Tracheal epithelial cell (primary cell): ENCODE data around the gene KLRD1. TPM values are rescaled to one million over a fixed set of nuclear protein-coding genes. Genes with fewer than 3 reads are reported as not detected.

Experiments used
- total RNA-seq: library from RNA; depleted of rRNA; stranded (reverse); fragments of >200 nt; gene quantifications from 2 replicates; pipeline ENCODE4 v1.2.1, GENCODE V29; 2014

Gene KLRD1
- total RNA-seq: under 0.01 and 0.24 TPM in 2 replicates

GRCh38 chr12:10307630-10308029 is at the start of gene KLRD1:
Gene KLRD1 (plus strand): TSS chr12:10307870. CDS start chr12:10308078, 208 bp downstream.

Other genes with a start within 250 kb of the KLRD1 start
- under 0.01 TPM in 1 of 2 replicates, not detected in the other for gene CLEC1A, start 208.9 kb upstream of the KLRD1 start, total RNA-seq
- 0.48 TPM in 1 of 2 replicates, not detected in the other for gene CLEC7A, start 177.7 kb upstream of the KLRD1 start, total RNA-seq
- under 0.01 and 1.4 TPM in 2 replicates for gene OLR1, start 135.7 kb upstream of the KLRD1 start, total RNA-seq
- gene TMEM52B, start 128.8 kb upstream of the KLRD1 start, total RNA-seq: 0.24 TPM in 1 of 2 replicates, not detected in the other
- gene GABARAPL1, start 95.0 kb upstream of the KLRD1 start, total RNA-seq: 23.9 and 24.1 TPM in 2 replicates
- gene KLRK1, start 82.2 kb downstream of the KLRD1 start, total RNA-seq: not detected in 2 replicates
- not detected in 2 replicates for gene KLRC4, start 101.9 kb downstream of the KLRD1 start, total RNA-seq
- gene KLRC3, start 112.7 kb downstream of the KLRD1 start, total RNA-seq: not detected in 2 replicates
- not detected in 2 replicates for gene KLRC2, start 128.1 kb downstream of the KLRD1 start, total RNA-seq
- gene KLRC1, start 145.5 kb downstream of the KLRD1 start, total RNA-seq: under 0.01 TPM in 1 of 2 replicates, not detected in the other
- 0.72 and 1.1 TPM in 2 replicates for gene EIF2S3B, start 198.0 kb downstream of the KLRD1 start, total RNA-seq